Measurements from ENCODE around the gene LRRC75B.
"Not testable (repeated sequence)": the region's sequence is repeated elsewhere in the genome, so short reads cannot be mapped to it uniquely, and the experiment has no call there.

The LRRC75B gene

GRCh38 chr22:24552503-24553286, 40.2 kb downstream of the LRRC75B start:
- DNase-seq, result not testable (repeated sequence)

- no peak for DNase-seq
Measured at GRCh38 chr22:24550902-24551435, 41.9 kb downstream of the LRRC75B start.

- DNase-seq, result no peak
Measured at GRCh38 chr22:24550028-24550901, 42.6 kb downstream of the LRRC75B start.

GRCh38 chr22:24548812-24549211, 44.1 kb downstream of the LRRC75B start:
- DNase-seq, result no peak

GRCh38 chr22:24543679-24544243, 49.1 kb downstream of the LRRC75B start:
- DNase-seq, result no peak

GRCh38 chr22:24543185-24543601, 49.7 kb downstream of the LRRC75B start:
- no peak for DNase-seq

- DNase-seq, result no peak
Measured at GRCh38 chr22:24542641-24543040, 50.2 kb downstream of the LRRC75B start.

GRCh38 chr22:24541681-24542515, 51.0 kb downstream of the LRRC75B start:
- DNase-seq, result no peak

GRCh38 chr22:24540470-24540869, 52.4 kb downstream of the LRRC75B start:
- DNase-seq, result no peak

GRCh38 chr22:24536089-24536488, 56.8 kb downstream of the LRRC75B start:
- DNase-seq, result no peak

All from activated CD8-positive, alpha-beta memory T cell treated with anti-CD3 and anti-CD28 coated beads, Interleukin-2, amount 50 U/mL, for 48 hours (primary cell).